Gastroesophageal sphincter (tissue), 4 donors: Measurements from ENCODE around the gene MEIS2. TPM values are rescaled to one million over a fixed set of nuclear protein-coding genes. Genes with fewer than 3 reads are reported as not detected.

ENCODE experiments used
- ATAC-seq: fragments of 150-250 bp; one replicate; pipeline ENCODE4 v1.9.1; 2016; ENCODE audit warnings: mild to moderate bottlenecking, moderate library complexity
- H3K27ac ChIP-seq, 4 donors: fragments of 200-600 bp; sonication (generic) in 3 of 4; 1 replicate in 3 of 4; 2 replicates in 1 of 4; pipeline ENCODE4 v1.5.1; 2016 to 2019
- H3K27me3 ChIP-seq: fragments of 200-600 bp; sonication (generic); one replicate; pipeline ENCODE4 v1.5.1; 2019
- H3K36me3 ChIP-seq, 2 donors: fragments of 200-600 bp; sonication (generic); one replicate each; pipeline ENCODE4 v1.5.1; 2019; ENCODE audit warnings: control low read depth in 1 of 2
- H3K4me1 ChIP-seq, 3 donors: fragments of 200-600 bp; sonication (generic); 1 replicate in 2 of 3; 2 replicates in 1 of 3; pipeline ENCODE4 v1.5.1; 2016 to 2019; ENCODE audit warnings: control low read depth in 2 of 3
- H3K4me3 ChIP-seq, 2 donors: fragments of 200-600 bp; sonication (generic); one replicate each; pipeline ENCODE4 v1.5.1; 2019; ENCODE audit warnings: mild to moderate bottlenecking in 1 of 2, moderate library complexity in 1 of 2
- H3K9me3 ChIP-seq, 3 donors: fragments of 200-600 bp; sonication (generic); one replicate each; pipeline ENCODE4 v1.5.1; 2017 to 2019; ENCODE audit warnings: control low read depth in 2 of 3
- CTCF ChIP-seq, 4 experiments: fragments of 200-600 bp in 2 of 4; fragments of 450-650 bp in 2 of 4; sonication (generic) in 1 of 4; IDR thresholded peaks; one replicate each; pipeline ENCODE4 v1.5.1; 2017 to 2019; ENCODE audit warnings: antibody characterized with exemption in 4 of 4, mild to moderate bottlenecking in 2 of 4, moderate library complexity in 2 of 4
- EP300 ChIP-seq: sonication (generic); formaldehyde crosslinking; IDR thresholded peaks from one replicate; pipeline ENCODE4 v1.6.1; 2017; ENCODE audit warnings: antibody characterized with exemption, mild to moderate bottlenecking
- POLR2A ChIP-seq, 2 donors: fragments of 450-650 bp; IDR thresholded peaks; one replicate each; pipeline ENCODE4 v1.6.1; 2017; ENCODE audit warnings: antibody characterized with exemption in 2 of 2, mild to moderate bottlenecking in 2 of 2, moderate library complexity in 1 of 2
- POLR2AphosphoS5 ChIP-seq: sonication (generic); formaldehyde crosslinking; IDR thresholded peaks from one replicate; pipeline ENCODE4 v1.6.1; 2017; ENCODE audit warnings: antibody characterized with exemption
- WGBS, 2 donors: methylation state at CpG; one replicate each; pipeline ENCODE4 v1.1.5; 2018; ENCODE audit warnings: low coverage in 1 of 2; 5-methylcytosine and 5-hydroxymethylcytosine counted together
- total RNA-seq, 4 donors: library from RNA; depleted of rRNA; stranded (reverse); fragments of >200 nt; gene quantifications; one replicate each; pipeline ENCODE4 v1.1.0, GENCODE V29; 2016

The MEIS2 gene
- total RNA-seq, 4 donors from 2014 or later = 43.1 to 108 (median 85.7) TPM

- ATAC-seq = no peak
- no peak for TF ChIP-seq POLR2AphosphoS5
- no peak for TF ChIP-seq CTCF (IDR thresholded peaks at IDR 0.05)
- no peak for TF ChIP-seq POLR2A (IDR thresholded peaks at IDR 0.05)
- TF ChIP-seq EP300 = no peak
- H3K4me1 ChIP-seq = peaks cover 4 to 67% (median 8%) of the 10 kb centered on the region in 3 donors
- WGBS, 2 donors = 85 to 89% methylated on average over 7 to 8 of the region's 11 CpGs
- no peak overlapping the region for H3K4me3 ChIP-seq
- no peak overlapping the region for H3K27ac ChIP-seq
- no peaks in the 10 kb centered on the region for H3K27me3 ChIP-seq
- peaks cover 0 to 21% of the 10 kb centered on the region in 2 donors for H3K36me3 ChIP-seq
- H3K9me3 ChIP-seq = no peaks in the 10 kb centered on the region
These were observed 22.6 kb downstream of the MEIS2 start for GRCh38 chr15:37077623-37078351.

- Histone ChIP-seq H3K27ac (no peak overlapping the region), H3K27me3 (no peaks in the 10 kb centered on the region), H3K4me3 (no peak overlapping the region), H3K9me3 (no peaks in the 10 kb centered on the region), H3K4me1 (peaks cover 4 to 63% (median 8%) of the 10 kb centered on the region in 3 donors), H3K36me3 (peaks cover 0 to 25% of the 10 kb centered on the region in 2 donors)
- TF ChIP-seq POLR2AphosphoS5 (no peak), EP300 (no peak)
- ATAC-seq = no peak
These were observed 23.8 kb downstream of the MEIS2 start for GRCh38 chr15:37076543-37076942.

- H3K36me3 ChIP-seq = peaks cover 0 to 25% of the 10 kb centered on the region in 2 donors
- no peaks in the 10 kb centered on the region for H3K27me3 ChIP-seq
- TF ChIP-seq CTCF (IDR thresholded peaks at IDR 0.05) (no peak), EP300 (no peak), POLR2AphosphoS5 (no peak), POLR2A (IDR thresholded peaks at IDR 0.05) (no peak)
- H3K27ac ChIP-seq = no peak overlapping the region
- ATAC-seq = no peak
- no peaks in the 10 kb centered on the region for H3K9me3 ChIP-seq
- H3K4me1 ChIP-seq = peaks cover 4 to 62% (median 7%) of the 10 kb centered on the region in 3 donors
- H3K4me3 ChIP-seq = no peak overlapping the region
- WGBS, 2 donors = 77 to 94% methylated on average over 4 of the region's 4 CpGs
These were observed 24.6 kb downstream of the MEIS2 start for GRCh38 chr15:37075777-37076176.

- peaks cover 0 to 45% (median 0%) of the 10 kb centered on the region in 3 donors for H3K4me1 ChIP-seq
- H3K4me3 ChIP-seq = no peak overlapping the region
- no peak overlapping the region for H3K27ac ChIP-seq
- ATAC-seq = no peak
- TF ChIP-seq POLR2AphosphoS5 (no peak), CTCF (IDR thresholded peaks at IDR 0.05) (no peak), EP300 (no peak), POLR2A (IDR thresholded peaks at IDR 0.05) (no peak)
- 100% methylated on average over 1 of the region's 1 CpG for WGBS, 2 donors
- no peaks in the 10 kb centered on the region for H3K27me3 ChIP-seq
- H3K9me3 ChIP-seq = no peaks in the 10 kb centered on the region
- H3K36me3 ChIP-seq = peaks cover 0 to 35% of the 10 kb centered on the region in 2 donors
These were observed 28.2 kb downstream of the MEIS2 start for GRCh38 chr15:37072181-37072580.

- no peak for ATAC-seq
- Histone ChIP-seq H3K9me3 (no peaks in the 10 kb centered on the region), H3K4me3 (no peak overlapping the region), H3K27me3 (no peaks in the 10 kb centered on the region), H3K36me3 (peaks cover 0 to 35% of the 10 kb centered on the region in 2 donors), H3K27ac (no peak overlapping the region), H3K4me1 (peaks cover 0 to 35% (median 0%) of the 10 kb centered on the region in 3 donors)
- TF ChIP-seq EP300 (no peak), POLR2A (IDR thresholded peaks at IDR 0.05) (no peak), CTCF (IDR thresholded peaks at IDR 0.05) (no peak), POLR2AphosphoS5 (no peak)
- 29 to 43% methylated on average over 3 of the region's 3 CpGs for WGBS, 2 donors
These were observed 29.2 kb downstream of the MEIS2 start for GRCh38 chr15:37071134-37071533.
